H9 (cell line): ENCODE results near the gene TMPRSS2. TPM values are rescaled to one million over a fixed set of nuclear protein-coding genes. Genes with fewer than 3 reads are reported as not detected.
A peak's percentile ranks its signal among the peaks of the same experiment; 100 is the strongest.

ENCODE experiments used
- DNase-seq: peaks from one replicate; pipeline ENCODE4 v3.0.0-alpha.2; 2017
- H2AFZ ChIP-seq: one replicate; pipeline ENCODE4 v1.6.1; 2013; ENCODE audit warnings: mild to moderate bottlenecking, low read length, control low read depth, moderate library complexity
- H2AK5ac ChIP-seq: 2 replicates; pipeline ENCODE4 v1.6.1; 2013; ENCODE audit warnings: low read length, control low read depth, mixed read lengths; ENCODE audit not compliant: insufficient read length
- H2BK120ac ChIP-seq: one replicate; pipeline ENCODE4 v1.6.1; 2013; ENCODE audit warnings: low read depth, mild to moderate bottlenecking, low read length, control low read depth, inconsistent platforms; ENCODE audit not compliant: poor library complexity, severe bottlenecking
- H2BK12ac ChIP-seq: 2 replicates; pipeline ENCODE4 v1.6.1; 2013; ENCODE audit warnings: low read length, control low read depth, mixed read lengths, low read depth; ENCODE audit not compliant: insufficient read length
- H2BK15ac ChIP-seq: 2 replicates; pipeline ENCODE4 v1.6.1; 2013; ENCODE audit warnings: low read depth, low read length, control low read depth
- H2BK20ac ChIP-seq: one replicate; pipeline ENCODE4 v1.6.1; 2013; ENCODE audit warnings: low read depth, mild to moderate bottlenecking, low read length, control low read depth, inconsistent platforms; ENCODE audit not compliant: poor library complexity, severe bottlenecking
- H2BK5ac ChIP-seq: 2 replicates; pipeline ENCODE4 v1.6.1; 2013; ENCODE audit warnings: low read length, control low read depth, mixed read lengths; ENCODE audit not compliant: insufficient read length
- H3K14ac ChIP-seq: 2 replicates; pipeline ENCODE4 v1.6.1; 2013; ENCODE audit warnings: low read length, control low read depth; ENCODE audit not compliant: insufficient read depth
- H3K18ac ChIP-seq: 2 replicates; pipeline ENCODE4 v1.6.1; 2013; ENCODE audit warnings: low read depth, mild to moderate bottlenecking, mixed read lengths, low read length, control low read depth; ENCODE audit not compliant: insufficient read length
- H3K23ac ChIP-seq: 2 replicates; pipeline ENCODE4 v1.6.1; 2013; ENCODE audit warnings: low read length, control low read depth, mixed read lengths, low read depth; ENCODE audit not compliant: insufficient read length
- H3K23me2 ChIP-seq: 2 replicates; pipeline ENCODE4 v1.6.1; 2013; ENCODE audit warnings: low read depth, mild to moderate bottlenecking, mixed read lengths, low read length, control low read depth; ENCODE audit not compliant: insufficient read length, poor library complexity, severe bottlenecking
- H3K27ac ChIP-seq: 2 replicates; pipeline ENCODE4 v1.5.1; 2013; ENCODE audit warnings: low read length, control low read depth, mixed read lengths, low read depth; ENCODE audit not compliant: insufficient read length
- H3K27me3 ChIP-seq: 2 replicates; pipeline ENCODE4 v1.6.1; 2013; ENCODE audit warnings: low read length, control low read depth, inconsistent platforms; ENCODE audit not compliant: insufficient read depth
- H3K4ac ChIP-seq: 2 replicates; pipeline ENCODE4 v1.6.1; 2013; ENCODE audit warnings: low read depth, mild to moderate bottlenecking, control low read depth, inconsistent platforms, low read length, moderate library complexity
- H3K4me1 ChIP-seq: 2 replicates; pipeline ENCODE4 v1.6.1; 2013; ENCODE audit warnings: low read length, control low read depth, inconsistent platforms; ENCODE audit not compliant: insufficient read depth
- H3K4me2 ChIP-seq: 2 replicates; pipeline ENCODE4 v1.6.1; 2013; ENCODE audit warnings: low read length, control low read depth, mixed read lengths; ENCODE audit not compliant: insufficient read length, insufficient read depth
- H3K56ac ChIP-seq: 2 replicates; pipeline ENCODE4 v1.6.1; 2013; ENCODE audit warnings: low read depth, mild to moderate bottlenecking, mixed read lengths, low read length, control low read depth; ENCODE audit not compliant: insufficient read length
- H3K79me1 ChIP-seq: 2 replicates; pipeline ENCODE4 v1.6.1; 2013; ENCODE audit warnings: low read depth, mild to moderate bottlenecking, moderate library complexity, low read length, control low read depth, inconsistent platforms; ENCODE audit not compliant: insufficient read depth, poor library complexity, severe bottlenecking
- H3K79me2 ChIP-seq: 2 replicates; pipeline ENCODE4 v1.6.1; 2013; ENCODE audit warnings: low read length, control low read depth, inconsistent platforms; ENCODE audit not compliant: insufficient read depth
- H3K9ac ChIP-seq: 2 replicates; pipeline ENCODE4 v1.6.1; 2013; ENCODE audit warnings: low read length, control low read depth, mixed read lengths; ENCODE audit not compliant: insufficient read length; ENCODE audit errors: extremely low read depth
- H3K9me3 ChIP-seq: one replicate; pipeline ENCODE4 v1.6.1; 2013; ENCODE audit warnings: low read depth, low read length, inconsistent platforms; ENCODE audit not compliant: control insufficient read depth
- H3T11ph ChIP-seq: one replicate; pipeline ENCODE4 v1.6.1; 2013; ENCODE audit warnings: mild to moderate bottlenecking, low read length, control low read depth, inconsistent platforms
- H4K20me1 ChIP-seq: one replicate; pipeline ENCODE4 v1.6.1; 2013; ENCODE audit not compliant: control insufficient read depth, insufficient read length, insufficient read depth
- H4K5ac ChIP-seq: 2 replicates; pipeline ENCODE4 v1.6.1; 2013; ENCODE audit warnings: low read depth, mild to moderate bottlenecking, mixed read lengths, low read length, control low read depth; ENCODE audit not compliant: insufficient read length
- H4K8ac ChIP-seq: replicated peaks from 2 replicates; pipeline ENCODE4 v1.6.1; 2013; ENCODE audit warnings: low read length, control low read depth, mixed read lengths, low read depth; ENCODE audit not compliant: insufficient read length
- H4K91ac ChIP-seq: 2 replicates; pipeline ENCODE4 v1.6.1; 2013; ENCODE audit warnings: low read depth, mild to moderate bottlenecking, moderate library complexity, mixed read lengths, low read length, control low read depth; ENCODE audit not compliant: insufficient read length
- H3K27ac Mint-ChIP-seq, 3 experiments: 2 replicates in 2 of 3; 3 replicates in 1 of 3; pipeline ENCODE4 v1.8.0; 2020 to 2021; ENCODE audit warnings: mixed read lengths in 3 of 3, mild to moderate bottlenecking in 1 of 3, moderate library complexity in 1 of 3
- H3K27me3 Mint-ChIP-seq: 2 replicates; pipeline ENCODE4 v1.8.0; 2021; ENCODE audit warnings: low read depth, mild to moderate bottlenecking, moderate library complexity, mixed read lengths
- H3K36me3 Mint-ChIP-seq, 3 experiments: 2 replicates in 2 of 3; 3 replicates in 1 of 3; pipeline ENCODE4 v1.8.0; 2020 to 2021; ENCODE audit warnings: low read depth in 3 of 3, mixed read lengths in 3 of 3; ENCODE audit not compliant: insufficient read depth in 1 of 3
- H3K4me1 Mint-ChIP-seq, 2 experiments: 2 replicates each; pipeline ENCODE4 v1.8.0; 2020; ENCODE audit warnings: mixed read lengths in 2 of 2
- H3K4me3 Mint-ChIP-seq, 2 experiments: 2 replicates in 1 of 2; 3 replicates in 1 of 2; pipeline ENCODE4 v1.8.0; 2020 to 2021; ENCODE audit warnings: mild to moderate bottlenecking in 2 of 2, mixed read lengths in 2 of 2, moderate library complexity in 1 of 2
- H3K9me3 Mint-ChIP-seq, 2 experiments: 2 replicates in 1 of 2; 3 replicates in 1 of 2; pipeline ENCODE4 v1.8.0; 2020; ENCODE audit warnings: mild to moderate bottlenecking in 2 of 2, mixed read lengths in 2 of 2, moderate library complexity in 1 of 2
- CTCF ChIP-seq: fragments of 200-600 bp; sonication (generic); conservative IDR thresholded peaks from 3 replicates; pipeline ENCODE4 v1.8.0; 2021; ENCODE audit warnings: antibody characterized with exemption, mild to moderate bottlenecking
- WGBS: extraction: QIAGEN DNeasy Blood & Tissue Kit; methylation state at CpG from one replicate; pipeline ENCODE4 v1.1.7; 2013; ENCODE audit warnings: missing lambda C conversion rate, low lambda C conversion rate, mixed read lengths; ENCODE audit not compliant: insufficient read length; ENCODE audit errors: extremely low coverage; 5-methylcytosine and 5-hydroxymethylcytosine counted together
- total RNA-seq: library from RNA; stranded (reverse); gene quantifications from 2 replicates; pipeline ENCODE4 v1.2.1, GENCODE V29; 2021

The TMPRSS2 gene
- total RNA-seq, 1 experiment from 2014 or later = 12.1 TPM

GRCh38 chr21:41425954-41426675 is 81.8 kb downstream of the TMPRSS2 start, which contains the start of gene MX1:
Gene MX1, plus strand, starts transcription at chr21:41426239. Its CDS starts 5,832 bp downstream, at chr21:41432071.
- Histone ChIP-seq H3K79me1 (no peaks in the 10 kb centered on the region), H3K9ac (no peak within 1 kb of the TSS), H2BK120ac (no peak within 1 kb of the TSS), H4K91ac (no peak within 1 kb of the TSS), H3T11ph (no peak within 1 kb of the TSS), H3K18ac (peak within 1 kb of the TSS; percentile 37), H3K27ac (no peak within 1 kb of the TSS), H3K56ac (no peak within 1 kb of the TSS), H4K20me1 (no peaks in the 10 kb centered on the region), H3K4ac (no peak within 1 kb of the TSS), H3K27me3 (peaks cover 2% of the 10 kb centered on the region; the same call in 1 of the 2 replicates), H3K14ac (peak within 1 kb of the TSS; percentile 24; the same call in 1 of the 2 replicates), H4K5ac (no peak within 1 kb of the TSS), H2BK15ac (no peak within 1 kb of the TSS), H2AK5ac (no peak within 1 kb of the TSS), H3K23ac (no peak within 1 kb of the TSS), H2BK12ac (no peak within 1 kb of the TSS), H2BK5ac (no peak within 1 kb of the TSS), H2AFZ (no peak within 1 kb of the TSS), H4K8ac (no peak within 1 kb of the TSS), H2BK20ac (no peak within 1 kb of the TSS), H3K79me2 (no peaks in the 10 kb centered on the region), H3K4me2 (peak within 1 kb of the TSS; percentile 3), H3K4me1 (no peaks in the 10 kb centered on the region; the same call in 1 of the 2 replicates), H3K23me2 (peaks cover 7% of the 10 kb centered on the region), H3K9me3 (no peaks in the 10 kb centered on the region)
- no CpG with 5 or more reads among the region's 65 CpGs for WGBS
- peak; percentile 56 for DNase-seq
- peaks cover 51% of the 10 kb centered on the region for H3K27me3 Mint-ChIP-seq
- peaks cover 0 to 2% of the 10 kb centered on the region in 2 experiments; a peak in 2 of 5 replicates for H3K9me3 Mint-ChIP-seq
- no peak within 1 kb of the TSS for H3K27ac Mint-ChIP-seq
- H3K4me3 Mint-ChIP-seq = peak within 1 kb of the TSS; percentile 62 to 78
- H3K36me3 Mint-ChIP-seq = no peaks in the 10 kb centered on the region; a peak in 1 of 7 replicates
- peaks cover 22 to 23% of the 10 kb centered on the region in 2 experiments for H3K4me1 Mint-ChIP-seq
- TF ChIP-seq CTCF = no peak
